Loucy (cell line): ENCODE measurements around the gene GRIA3.

Experiments
- H2AFZ ChIP-seq: fragments of 200-600 bp; sonication (generic); 2 replicates; pipeline ENCODE4 v1.6.0; 2016; ENCODE audit warnings: antibody characterized with exemption, mild to moderate bottlenecking, low read length, moderate library complexity
- H3F3A ChIP-seq: fragments of 200-600 bp; 2 replicates; pipeline ENCODE4 v1.6.0; 2016; ENCODE audit warnings: antibody characterized with exemption, low read depth, mild to moderate bottlenecking
- H3K27me3 ChIP-seq: fragments of 200-600 bp; sonication (generic); 2 replicates; pipeline ENCODE4 v1.6.1; 2014; ENCODE audit warnings: low read length, mild to moderate bottlenecking; ENCODE audit not compliant: insufficient read depth, poor library complexity, severe bottlenecking
- H3K36me3 ChIP-seq: fragments of 200-600 bp; sonication (generic); 2 replicates; pipeline ENCODE4 v1.6.1; 2016; ENCODE audit warnings: low read length; ENCODE audit not compliant: insufficient read depth
- H3K4me1 ChIP-seq: fragments of 200-600 bp; sonication (generic); 2 replicates; pipeline ENCODE4 v1.5.1; 2014; ENCODE audit warnings: low read length, mild to moderate bottlenecking; ENCODE audit not compliant: insufficient read depth, poor library complexity, severe bottlenecking
- H3K4me2 ChIP-seq: fragments of 200-600 bp; sonication (generic); 2 replicates; pipeline ENCODE4 v1.6.0; 2014; ENCODE audit warnings: antibody characterized with exemption, low read length, low read depth, mild to moderate bottlenecking; ENCODE audit not compliant: poor library complexity, severe bottlenecking
- H3K4me3 ChIP-seq: fragments of 200-600 bp; sonication (generic); 2 replicates; pipeline ENCODE4 v1.5.1; 2014; ENCODE audit warnings: low read length, mild to moderate bottlenecking, mixed read lengths; ENCODE audit not compliant: poor library complexity, severe bottlenecking
- H3K79me2 ChIP-seq: fragments of 200-600 bp; sonication (generic); 2 replicates; pipeline ENCODE4 v1.6.1; 2014; ENCODE audit warnings: low read length; ENCODE audit not compliant: insufficient read depth
- H3K9ac ChIP-seq: fragments of 200-600 bp; sonication (generic); 2 replicates; pipeline ENCODE4 v1.6.0; 2014; ENCODE audit warnings: mild to moderate bottlenecking, low read depth, low read length, moderate library complexity; ENCODE audit not compliant: poor library complexity, severe bottlenecking
- H3K9me2 ChIP-seq: fragments of 200-600 bp; sonication (generic); replicated peaks from 2 replicates; pipeline ENCODE4 v1.6.1; 2016; ENCODE audit warnings: low read depth, low read length, mixed read lengths
- H3K9me3 ChIP-seq: fragments of 200-600 bp; sonication (generic); 2 replicates; pipeline ENCODE4 v1.6.1; 2014; ENCODE audit warnings: mild to moderate bottlenecking, antibody characterized with exemption, low read length, low read depth; ENCODE audit not compliant: insufficient read depth
- H4K20me1 ChIP-seq: fragments of 200-600 bp; sonication (generic); 2 replicates; pipeline ENCODE4 v1.6.0; 2014; ENCODE audit warnings: antibody characterized with exemption, low read length, mild to moderate bottlenecking; ENCODE audit not compliant: insufficient read depth, poor library complexity, severe bottlenecking
- EZH2phosphoT487 ChIP-seq: fragments of 200-600 bp; IDR thresholded peaks from 2 replicates; pipeline ENCODE4 v1.6.1; 2018; ENCODE audit warnings: antibody characterized with exemption, mild to moderate bottlenecking, moderate library complexity, borderline replicate concordance
- TF ChIP-seq, protein P1 (sequence below): fragments of 200-600 bp; sonication (generic); conservative IDR thresholded peaks from 2 replicates; pipeline ENCODE4 v1.5.1; 2014; ENCODE audit warnings: mild to moderate bottlenecking, antibody characterized with exemption, low read length

Gene GRIA3

DNA sequence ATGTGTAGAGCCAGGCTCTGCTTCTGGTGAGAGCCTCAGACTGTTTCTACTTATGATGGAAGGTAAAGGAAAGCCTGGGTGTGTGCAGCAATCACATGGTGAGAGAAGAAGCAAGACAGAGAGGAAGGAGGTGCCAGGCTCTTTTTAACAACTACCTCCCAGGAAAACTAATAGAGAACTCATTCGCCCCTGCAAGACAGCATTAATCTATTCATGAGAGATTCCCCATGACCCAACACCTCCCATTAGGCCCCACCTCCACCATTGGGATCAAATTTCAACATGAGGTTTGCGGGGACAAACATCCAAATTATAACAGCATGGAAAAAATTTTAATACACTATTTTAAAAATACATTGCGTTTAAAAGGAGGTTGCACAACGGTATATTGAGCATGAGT, 24.7 kb upstream of the GRIA3 start:
- Histone ChIP-seq H3K4me2 (no peak overlapping the region), H3K27me3 (no peaks in the 10 kb centered on the region), H3K4me3 (no peak overlapping the region), H3F3A (no peaks in the 10 kb centered on the region), H3K9me2 (no peaks in the 10 kb centered on the region), H3K9me3 (no peaks in the 10 kb centered on the region), H3K36me3 (no peaks in the 10 kb centered on the region), H4K20me1 (no peaks in the 10 kb centered on the region), H3K79me2 (no peaks in the 10 kb centered on the region), H2AFZ (no peak overlapping the region), H3K9ac (no peak overlapping the region), H3K4me1 (no peaks in the 10 kb centered on the region)
- TF ChIP-seq EZH2phosphoT487: no peak
- TF ChIP-seq, protein P1, sequence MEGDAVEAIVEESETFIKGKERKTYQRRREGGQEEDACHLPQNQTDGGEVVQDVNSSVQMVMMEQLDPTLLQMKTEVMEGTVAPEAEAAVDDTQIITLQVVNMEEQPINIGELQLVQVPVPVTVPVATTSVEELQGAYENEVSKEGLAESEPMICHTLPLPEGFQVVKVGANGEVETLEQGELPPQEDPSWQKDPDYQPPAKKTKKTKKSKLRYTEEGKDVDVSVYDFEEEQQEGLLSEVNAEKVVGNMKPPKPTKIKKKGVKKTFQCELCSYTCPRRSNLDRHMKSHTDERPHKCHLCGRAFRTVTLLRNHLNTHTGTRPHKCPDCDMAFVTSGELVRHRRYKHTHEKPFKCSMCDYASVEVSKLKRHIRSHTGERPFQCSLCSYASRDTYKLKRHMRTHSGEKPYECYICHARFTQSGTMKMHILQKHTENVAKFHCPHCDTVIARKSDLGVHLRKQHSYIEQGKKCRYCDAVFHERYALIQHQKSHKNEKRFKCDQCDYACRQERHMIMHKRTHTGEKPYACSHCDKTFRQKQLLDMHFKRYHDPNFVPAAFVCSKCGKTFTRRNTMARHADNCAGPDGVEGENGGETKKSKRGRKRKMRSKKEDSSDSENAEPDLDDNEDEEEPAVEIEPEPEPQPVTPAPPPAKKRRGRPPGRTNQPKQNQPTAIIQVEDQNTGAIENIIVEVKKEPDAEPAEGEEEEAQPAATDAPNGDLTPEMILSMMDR: no peak

GRCh38 chrX:123167621-123168020, 16.5 kb upstream of the GRIA3 start:
- Histone ChIP-seq H3K4me2 (no peak overlapping the region), H3K9me3 (no peaks in the 10 kb centered on the region), H2AFZ (no peak overlapping the region), H3K27me3 (no peaks in the 10 kb centered on the region), H3K36me3 (no peaks in the 10 kb centered on the region), H3K9me2 (no peaks in the 10 kb centered on the region), H3K9ac (no peak overlapping the region), H4K20me1 (no peaks in the 10 kb centered on the region), H3K4me3 (no peak overlapping the region), H3K79me2 (no peaks in the 10 kb centered on the region), H3K4me1 (no peaks in the 10 kb centered on the region), H3F3A (no peaks in the 10 kb centered on the region)
- TF ChIP-seq, protein P1: no peak
- TF ChIP-seq EZH2phosphoT487: no peak

GRCh38 chrX:123169247-123169901, 14.7 kb upstream of the GRIA3 start:
- TF ChIP-seq EZH2phosphoT487: no peak
- TF ChIP-seq, protein P1: no peak
- no peaks in the 10 kb centered on the region for H4K20me1 ChIP-seq

More at GRCh38 chrX:123169247-123169901, 14.7 kb upstream of the GRIA3 start:
- no peak overlapping the region for H3K4me2 ChIP-seq
- no peaks in the 10 kb centered on the region for H3K4me1 ChIP-seq
- no peak overlapping the region for H3K9ac ChIP-seq
- no peaks in the 10 kb centered on the region for H3K27me3 ChIP-seq
- no peaks in the 10 kb centered on the region for H3K79me2 ChIP-seq
- no peaks in the 10 kb centered on the region for H3K36me3 ChIP-seq
- no peaks in the 10 kb centered on the region for H3F3A ChIP-seq
- H2AFZ ChIP-seq: no peak overlapping the region
- no peak overlapping the region for H3K4me3 ChIP-seq
- H3K9me3 ChIP-seq: no peaks in the 10 kb centered on the region
- H3K9me2 ChIP-seq: no peaks in the 10 kb centered on the region
